Stimulated activated CD4-positive, alpha-beta T cell treated with anti-CD3 and anti-CD28 coated beads, Interleukin-1b, Interleukin-23, amount 100 ng/mL, for 24 hours (primary cell): ENCODE results near the gene GSE1.

ENCODE experiments used
- DNase-seq, 4 experiments: peaks; one replicate each; pipeline ENCODE4 v3.0.0-alpha.2; 2020; ENCODE audit warnings: low read depth in 4 of 4, low spot score in 1 of 4

Gene GSE1

DNA sequence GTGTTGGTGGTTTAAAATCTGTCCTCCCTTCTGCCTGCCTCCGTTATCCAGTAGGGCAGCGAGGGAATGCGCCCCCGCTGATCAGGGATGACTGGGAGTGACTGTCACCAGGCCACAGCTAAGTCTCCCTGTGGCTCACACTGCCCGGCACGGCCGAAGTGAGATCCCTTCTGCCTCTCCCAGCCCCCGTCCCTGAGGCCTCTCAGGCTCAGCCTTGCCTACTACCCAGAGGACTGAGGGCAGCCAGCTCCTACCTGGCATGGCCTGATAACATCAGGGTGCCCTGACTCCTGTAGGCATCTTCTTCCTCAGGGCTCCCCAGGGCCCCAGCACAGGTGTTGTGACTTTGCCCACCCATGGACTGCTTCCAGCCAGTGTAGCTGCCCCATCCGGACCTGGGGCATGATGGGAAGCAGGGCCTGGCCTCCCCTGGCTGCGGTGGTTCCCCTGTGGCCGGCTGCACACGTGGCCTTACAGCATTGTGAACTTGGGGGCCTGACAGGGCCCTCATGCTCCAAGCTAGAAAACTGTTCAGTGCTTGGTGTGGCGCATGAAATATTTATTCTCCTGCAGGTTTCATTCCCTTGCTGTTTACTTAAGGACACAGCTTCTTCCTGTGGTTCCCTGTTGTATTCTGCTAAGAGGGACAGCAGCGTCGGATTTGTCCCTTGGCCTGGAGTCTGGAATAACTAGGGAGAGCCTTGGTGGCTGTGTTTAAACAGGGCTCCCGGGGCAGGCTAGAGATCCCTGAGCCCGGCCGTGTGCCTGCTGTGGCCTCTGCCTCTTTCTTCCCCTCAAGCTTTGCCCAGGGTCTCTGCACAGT, 45.6 kb downstream of the GSE1 start:
- DNase-seq = no peak

DNA sequence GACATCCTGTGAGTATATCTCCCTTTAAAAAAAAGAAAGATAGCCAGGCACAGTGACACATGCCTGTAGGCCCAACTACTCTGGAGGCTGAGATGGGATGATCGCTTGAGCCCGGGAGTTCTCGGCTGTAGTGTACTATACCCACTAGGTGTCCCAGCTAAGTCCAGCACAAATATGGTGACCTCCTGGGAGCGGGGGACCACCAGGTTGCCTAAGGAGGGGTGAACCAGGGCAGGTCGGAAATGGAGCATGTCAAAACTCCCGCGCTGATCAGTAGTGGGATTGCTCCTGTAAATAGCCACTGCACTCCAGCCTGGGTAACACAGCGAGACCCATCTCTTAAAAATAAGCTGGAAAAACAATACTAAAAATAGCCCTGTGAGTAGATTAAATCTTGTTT, 46.2 kb downstream of the GSE1 start:
- no peak for DNase-seq

DNA sequence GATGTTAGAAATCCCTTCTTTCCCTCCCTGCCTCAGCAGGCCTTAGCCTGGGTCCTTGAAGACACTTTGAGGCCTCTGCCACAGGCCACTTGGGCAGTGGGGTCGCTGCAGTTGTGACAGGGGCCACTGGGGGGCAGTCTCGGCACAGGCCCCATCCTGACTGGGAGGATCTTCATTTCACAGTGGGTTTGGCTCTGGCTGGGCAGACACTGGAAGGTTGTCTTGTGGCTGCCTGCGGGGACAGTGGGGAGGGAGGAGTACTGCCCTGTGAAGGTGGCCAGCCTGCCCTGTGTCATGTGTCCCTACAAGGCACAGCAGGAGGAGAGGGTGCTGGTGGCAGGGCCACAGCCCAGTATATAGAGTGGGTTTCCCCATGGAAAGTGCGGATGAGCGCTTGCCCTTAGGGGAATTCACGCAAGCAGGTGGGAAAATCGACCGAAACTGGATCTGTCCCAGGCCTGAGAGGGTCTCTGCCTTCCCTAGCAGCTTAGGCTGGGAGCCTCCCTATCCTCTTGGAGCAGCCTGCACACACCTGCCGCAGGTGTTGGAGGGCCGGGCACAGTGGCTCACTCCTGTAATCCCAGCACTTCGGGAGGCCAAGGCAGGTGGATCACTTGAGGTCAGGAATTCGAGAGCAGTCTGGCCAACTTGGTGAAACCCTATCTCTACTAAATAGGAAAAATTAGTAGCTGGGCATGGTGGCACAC, 46.8 kb downstream of the GSE1 start:
- peak; percentile 16 to 61 (median 42) for DNase-seq

- DNase-seq = no peak
These were observed 48.0 kb downstream of the GSE1 start for GRCh38 chr16:85660843-85661739.

DNA sequence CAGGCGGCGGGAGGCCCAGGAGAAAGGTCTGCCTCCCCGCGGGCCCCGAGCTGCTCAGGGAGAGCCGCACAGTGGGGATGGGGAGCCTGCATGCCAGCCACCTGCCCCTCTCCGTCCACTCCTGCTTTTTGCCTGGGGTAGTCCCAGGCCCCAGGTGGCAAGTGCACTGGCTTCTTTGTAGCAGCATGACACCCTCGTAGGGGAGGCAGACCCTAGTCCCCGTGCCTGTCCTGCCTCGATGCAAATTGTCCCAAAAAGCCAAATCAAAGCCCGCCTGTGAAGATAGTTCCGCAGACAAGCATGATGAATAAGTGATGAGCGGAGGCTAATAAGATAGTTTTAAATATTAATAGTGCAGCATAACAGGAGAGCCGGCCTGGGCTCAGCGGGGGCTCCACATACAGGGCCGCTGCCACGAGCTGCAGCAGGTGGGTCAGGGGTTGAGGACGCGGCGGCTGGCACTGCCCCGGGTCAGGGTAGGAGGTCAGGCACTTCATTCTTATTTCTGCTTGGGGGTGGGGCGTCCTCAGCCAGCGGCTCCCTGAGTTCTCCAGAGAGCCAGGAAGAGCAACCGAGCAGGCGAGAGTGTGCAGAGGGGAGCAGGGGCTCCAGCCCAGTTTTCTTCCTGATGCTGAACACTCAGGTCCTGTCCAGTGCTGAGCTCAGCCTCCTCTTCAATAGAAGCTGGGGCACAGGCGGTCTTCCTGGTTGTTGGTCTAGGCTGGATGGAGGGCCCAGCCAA, 48.8 kb downstream of the GSE1 start:
- DNase-seq = no peak

- DNase-seq = no peak
These were observed 49.3 kb downstream of the GSE1 start for GRCh38 chr16:85662482-85662812.

GRCh38 chr16:85662976-85663830, 50.1 kb downstream of the GSE1 start:
- DNase-seq = no peak

DNA sequence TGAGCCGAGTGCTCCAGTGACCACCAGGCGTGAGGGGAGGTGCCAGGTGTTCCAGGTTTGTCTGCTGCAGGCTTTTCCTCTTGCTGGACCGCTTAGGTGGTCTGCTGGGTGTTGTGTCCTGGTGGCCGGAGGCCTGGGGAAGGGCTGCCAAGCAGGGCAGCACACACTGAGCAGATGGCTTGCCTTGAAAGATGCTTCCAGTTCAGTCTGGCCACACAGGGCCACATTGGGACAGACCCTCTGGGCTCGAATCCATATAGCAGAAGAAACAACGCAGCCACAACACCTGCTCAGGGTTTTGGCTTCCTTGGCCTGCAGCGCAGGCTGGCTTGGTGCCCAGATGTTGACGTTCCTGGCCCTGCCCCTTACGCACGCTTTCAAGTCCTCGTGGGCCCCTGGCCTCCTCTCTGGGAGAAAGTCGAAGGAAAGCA, 50.8 kb downstream of the GSE1 start:
- DNase-seq = no peak

DNA sequence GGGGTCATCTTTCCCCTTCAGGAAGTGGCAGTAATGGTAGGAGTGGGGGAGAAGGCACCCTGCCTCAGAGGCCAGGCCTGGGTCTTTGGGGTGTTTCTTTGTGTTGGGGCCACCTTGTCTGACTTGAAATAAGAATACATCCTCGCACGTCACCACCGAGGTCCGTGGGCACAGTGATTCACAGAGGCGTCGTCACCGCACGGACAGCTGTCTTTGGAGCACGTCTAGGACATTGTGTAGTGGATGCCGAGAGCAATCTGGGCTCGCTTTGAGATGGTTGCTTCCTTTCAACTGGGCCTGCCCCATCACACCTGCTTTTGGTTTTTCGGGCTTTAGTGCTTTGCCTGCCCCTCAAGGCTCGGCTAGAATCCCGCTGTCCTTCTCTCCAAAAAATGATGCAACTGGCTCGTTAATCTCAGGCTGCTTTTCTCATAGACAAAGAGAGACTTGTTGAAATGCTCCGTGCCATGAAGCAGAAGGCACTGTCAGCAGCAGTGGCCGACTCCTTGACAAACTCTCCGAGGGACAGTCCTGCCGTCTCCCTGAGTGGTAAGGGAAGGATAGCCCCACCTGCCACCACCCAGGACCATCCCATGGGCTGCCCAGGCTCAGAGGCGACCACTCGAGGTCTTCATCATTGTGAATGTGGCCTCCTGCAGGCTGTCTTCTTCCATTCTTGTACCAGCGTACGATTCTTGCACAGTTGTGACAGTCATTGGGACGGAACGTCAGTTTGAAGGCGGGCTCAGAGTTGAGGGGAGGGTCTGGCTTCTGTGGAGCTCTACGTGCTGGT, 51.7 kb downstream of the GSE1 start:
- DNase-seq = no peak

GRCh38 chr16:85665373-85665740, 52.2 kb downstream of the GSE1 start:
- DNase-seq = no peak

- no peak for DNase-seq
These were observed 52.8 kb downstream of the GSE1 start for GRCh38 chr16:85665929-85666328.

GRCh38 chr16:85667261-85667660, 54.1 kb downstream of the GSE1 start:
- DNase-seq = no peak

- no peak for DNase-seq
These were observed 54.8 kb downstream of the GSE1 start for GRCh38 chr16:85667841-85668413.

- DNase-seq = no peak
These were observed 55.7 kb downstream of the GSE1 start for GRCh38 chr16:85668676-85669424.

GRCh38 chr16:85670840-85671239, 57.7 kb downstream of the GSE1 start:
- DNase-seq = no peak

DNA sequence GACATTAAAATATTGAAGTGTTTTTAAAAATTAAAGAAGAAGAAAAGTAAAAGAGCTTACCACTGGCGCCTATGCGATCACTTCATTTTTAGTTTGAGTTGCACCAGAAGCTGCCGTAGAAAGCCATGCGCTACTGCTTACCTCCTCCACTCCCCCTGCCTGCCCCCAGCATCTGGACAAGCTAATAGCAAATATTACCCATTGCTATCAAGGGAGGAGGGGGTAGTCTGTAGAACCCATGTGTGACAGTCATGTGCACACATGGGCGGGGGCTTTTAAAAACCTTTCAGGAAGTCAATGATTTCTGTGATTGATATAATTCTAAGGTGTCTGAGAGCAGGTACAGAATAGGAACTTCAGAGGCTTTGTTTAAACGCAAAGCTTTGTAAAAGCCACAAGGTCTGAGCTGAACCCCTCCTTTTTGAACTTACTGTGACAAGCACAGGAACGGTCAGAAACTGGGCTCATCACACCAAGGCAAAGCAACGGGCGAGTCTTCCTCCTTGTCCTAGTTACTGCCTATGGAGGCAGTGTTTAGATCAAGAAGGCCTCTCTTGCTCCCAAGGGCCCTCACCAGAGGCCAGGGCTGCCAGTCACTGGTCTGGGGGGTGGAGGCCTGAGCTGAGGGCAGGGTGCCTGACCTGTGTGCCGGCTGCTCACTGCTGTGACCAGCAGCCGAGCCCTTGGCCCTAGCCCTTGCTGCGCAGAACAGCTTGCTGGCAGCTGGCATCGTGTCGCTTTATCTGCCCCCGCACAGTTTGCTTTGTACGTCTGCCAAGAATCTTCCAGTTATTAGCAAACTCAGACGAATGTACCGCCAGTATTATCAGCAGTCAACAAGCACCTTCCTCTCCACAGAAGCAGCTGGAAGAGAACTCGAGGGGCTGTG, 60.7 kb downstream of the GSE1 start:
- no peak for DNase-seq

DNA sequence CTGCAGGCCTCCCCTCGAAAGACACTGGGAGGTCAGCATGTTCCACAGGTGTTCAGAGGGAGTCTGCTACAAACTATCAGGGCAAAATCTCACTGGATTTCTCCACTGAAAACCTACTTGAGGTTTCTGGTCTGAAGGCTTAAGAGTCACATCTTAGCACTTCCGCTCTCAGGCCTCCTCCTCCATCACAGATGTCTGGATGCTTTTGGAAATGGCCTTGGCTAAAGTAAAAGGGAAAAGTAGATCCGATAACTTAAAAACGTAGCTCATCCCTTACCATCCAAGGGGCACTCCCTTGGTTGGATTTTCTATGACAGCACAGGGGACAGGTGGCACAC, 61.3 kb downstream of the GSE1 start:
- no peak for DNase-seq
